ENCODE measurements around the gene TRIO. TPM values are rescaled to one million over a fixed set of nuclear protein-coding genes. Genes with fewer than 3 reads are reported as not detected.

TRIO gene
- total and polyA plus RNA-seq, 4 donors: 22.0 to 374 (median 191) TPM

- H3K9me3 ChIP-seq (ENCODE audit: control insufficient read depth, low read length): no peaks in the 10 kb centered on the region
- no peak for DNase-seq
- ATAC-seq (ENCODE audit: low FRiP score): no peak
- no peak overlapping the region for H3K4me3 ChIP-seq (ENCODE audit: low read length in 2 of 2)
- no peaks in the 10 kb centered on the region for H3K36me3 ChIP-seq (ENCODE audit: control insufficient read depth in 1 of 2, insufficient read depth in 2 of 2, low read length in 1 of 2)
- intact Hi-C loops (cut with DNase I): no loop called here
- no peak overlapping the region for H3K27ac ChIP-seq (ENCODE audit: low read depth in 1 of 2, low read length in 2 of 2)
- 98 to 100% methylated on average over 1 of the region's 1 CpG for WGBS, 2 donors
- peaks cover 9 to 12% of the 10 kb centered on the region in 2 donors for H3K4me1 ChIP-seq (ENCODE audit: control insufficient read depth in 1 of 2, insufficient read depth in 2 of 2, low read length in 2 of 2)
- H3K27me3 ChIP-seq (ENCODE audit: control insufficient read depth in 1 of 2, insufficient read depth in 2 of 2, low read length in 1 of 2): no peaks in the 10 kb centered on the region
Measured at GRCh38 chr5:14220642-14221041, 77.5 kb downstream of the TRIO start.

- no peak for ATAC-seq (ENCODE audit: low FRiP score)
- H3K4me1 ChIP-seq (ENCODE audit: control insufficient read depth in 1 of 2, insufficient read depth in 2 of 2, low read length in 2 of 2): peaks cover 3 to 8% of the 10 kb centered on the region in 2 donors
Measured at GRCh38 chr5:14221732-14222131, 78.6 kb downstream of the TRIO start.

GRCh38 chr5:14222206-14222605 is 79.1 kb downstream of the TRIO start:
- ATAC-seq (ENCODE audit: low FRiP score): no peak
- Histone ChIP-seq H3K9me3 (ENCODE audit: control insufficient read depth, low read length) (no peaks in the 10 kb centered on the region), H3K27ac (ENCODE audit: low read depth in 1 of 2, low read length in 2 of 2) (no peak overlapping the region), H3K4me1 (ENCODE audit: control insufficient read depth in 1 of 2, insufficient read depth in 2 of 2, low read length in 2 of 2) (peaks cover 3% of the 10 kb centered on the region in 2 donors), H3K4me3 (ENCODE audit: low read length in 2 of 2) (no peak overlapping the region), H3K27me3 (ENCODE audit: control insufficient read depth in 1 of 2, insufficient read depth in 2 of 2, low read length in 1 of 2) (no peaks in the 10 kb centered on the region), H3K36me3 (ENCODE audit: control insufficient read depth in 1 of 2, insufficient read depth in 2 of 2, low read length in 1 of 2) (no peaks in the 10 kb centered on the region)
- 80 to 82% methylated on average over 3 of the region's 3 CpGs for WGBS, 2 donors
- intact Hi-C loops (cut with DNase I): no loop called here
- no peak for DNase-seq

More at GRCh38 chr5:14221732-14222131, 78.6 kb downstream of the TRIO start:
- no peaks in the 10 kb centered on the region for H3K36me3 ChIP-seq (ENCODE audit: control insufficient read depth in 1 of 2, insufficient read depth in 2 of 2, low read length in 1 of 2)
- H3K9me3 ChIP-seq (ENCODE audit: control insufficient read depth, low read length): no peaks in the 10 kb centered on the region
- DNase-seq: no peak
- 89 to 90% methylated on average over 6 of the region's 6 CpGs for WGBS, 2 donors
- intact Hi-C loops (cut with DNase I): no loop called here
- H3K27ac ChIP-seq (ENCODE audit: low read depth in 1 of 2, low read length in 2 of 2): no peak overlapping the region
- no peak overlapping the region for H3K4me3 ChIP-seq (ENCODE audit: low read length in 2 of 2)
- no peaks in the 10 kb centered on the region for H3K27me3 ChIP-seq (ENCODE audit: control insufficient read depth in 1 of 2, insufficient read depth in 2 of 2, low read length in 1 of 2)

GRCh38 chr5:14223372-14223771 is 80.2 kb downstream of the TRIO start:
- H3K9me3 ChIP-seq (ENCODE audit: control insufficient read depth, low read length): no peaks in the 10 kb centered on the region
- H3K36me3 ChIP-seq (ENCODE audit: control insufficient read depth in 1 of 2, insufficient read depth in 2 of 2, low read length in 1 of 2): no peaks in the 10 kb centered on the region
- H3K4me1 ChIP-seq (ENCODE audit: control insufficient read depth in 1 of 2, insufficient read depth in 2 of 2, low read length in 2 of 2): peaks cover 3% of the 10 kb centered on the region in 2 donors
- H3K27me3 ChIP-seq (ENCODE audit: control insufficient read depth in 1 of 2, insufficient read depth in 2 of 2, low read length in 1 of 2): no peaks in the 10 kb centered on the region
- DNase-seq (no peak), ATAC-seq (ENCODE audit: low FRiP score) (no peak)
- no peak overlapping the region for H3K4me3 ChIP-seq (ENCODE audit: low read length in 2 of 2)
- H3K27ac ChIP-seq (ENCODE audit: low read depth in 1 of 2, low read length in 2 of 2): no peak overlapping the region
- 94 to 95% methylated on average over 6 of the region's 6 CpGs for WGBS, 2 donors
- intact Hi-C loops (cut with DNase I): no loop called here

- no peak overlapping the region for H3K27ac ChIP-seq (ENCODE audit: low read depth in 1 of 2, low read length in 2 of 2)
- no peaks in the 10 kb centered on the region for H3K4me1 ChIP-seq (ENCODE audit: control insufficient read depth in 1 of 2, insufficient read depth in 2 of 2, low read length in 2 of 2)
- no peak for DNase-seq
- no peaks in the 10 kb centered on the region for H3K27me3 ChIP-seq (ENCODE audit: control insufficient read depth in 1 of 2, insufficient read depth in 2 of 2, low read length in 1 of 2)
- ATAC-seq (ENCODE audit: low FRiP score): no peak
- 88 to 90% methylated on average over 3 of the region's 3 CpGs for WGBS, 2 donors
- intact Hi-C loops (cut with DNase I): no loop called here
- H3K36me3 ChIP-seq (ENCODE audit: control insufficient read depth in 1 of 2, insufficient read depth in 2 of 2, low read length in 1 of 2): no peaks in the 10 kb centered on the region
- no peak overlapping the region for H3K4me3 ChIP-seq (ENCODE audit: low read length in 2 of 2)
- no peaks in the 10 kb centered on the region for H3K9me3 ChIP-seq (ENCODE audit: control insufficient read depth, low read length)
Measured at GRCh38 chr5:14225173-14225834, 82.2 kb downstream of the TRIO start.

GRCh38 chr5:14226149-14226548 is 83.0 kb downstream of the TRIO start:
- intact Hi-C loops (cut with DNase I): no loop called here
- Histone ChIP-seq H3K4me3 (ENCODE audit: low read length in 2 of 2) (no peak overlapping the region), H3K36me3 (ENCODE audit: control insufficient read depth in 1 of 2, insufficient read depth in 2 of 2, low read length in 1 of 2) (no peaks in the 10 kb centered on the region), H3K9me3 (ENCODE audit: control insufficient read depth, low read length) (no peaks in the 10 kb centered on the region), H3K27ac (ENCODE audit: low read depth in 1 of 2, low read length in 2 of 2) (no peak overlapping the region), H3K4me1 (ENCODE audit: control insufficient read depth in 1 of 2, insufficient read depth in 2 of 2, low read length in 2 of 2) (peaks cover 0 to 1% of the 10 kb centered on the region in 2 donors), H3K27me3 (ENCODE audit: control insufficient read depth in 1 of 2, insufficient read depth in 2 of 2, low read length in 1 of 2) (no peaks in the 10 kb centered on the region)
- WGBS, 2 donors: 95 to 98% methylated on average over 4 of the region's 4 CpGs
- ATAC-seq (ENCODE audit: low FRiP score) (no peak), DNase-seq (no peak)

- intact Hi-C loops (cut with DNase I): no loop called here
- ATAC-seq (ENCODE audit: low FRiP score): no peak
- WGBS, 2 donors: 91 to 92% methylated on average over 6 of the region's 6 CpGs
Measured at GRCh38 chr5:14226554-14226953, 83.4 kb downstream of the TRIO start.

GRCh38 chr5:14226992-14227391 is 83.8 kb downstream of the TRIO start:
- no peak for ATAC-seq (ENCODE audit: low FRiP score)
- Histone ChIP-seq H3K27ac (ENCODE audit: low read depth in 1 of 2, low read length in 2 of 2) (no peak overlapping the region), H3K4me3 (ENCODE audit: low read length in 2 of 2) (no peak overlapping the region), H3K4me1 (ENCODE audit: control insufficient read depth in 1 of 2, insufficient read depth in 2 of 2, low read length in 2 of 2) (peaks cover 0 to 1% of the 10 kb centered on the region in 2 donors), H3K27me3 (ENCODE audit: control insufficient read depth in 1 of 2, insufficient read depth in 2 of 2, low read length in 1 of 2) (no peaks in the 10 kb centered on the region), H3K9me3 (ENCODE audit: control insufficient read depth, low read length) (no peaks in the 10 kb centered on the region), H3K36me3 (ENCODE audit: control insufficient read depth in 1 of 2, insufficient read depth in 2 of 2, low read length in 1 of 2) (no peaks in the 10 kb centered on the region)
- DNase-seq: no peak
- 65 to 67% methylated on average over 8 of the region's 8 CpGs for WGBS, 2 donors
- intact Hi-C loops (cut with DNase I): no loop called here

More at GRCh38 chr5:14226554-14226953, 83.4 kb downstream of the TRIO start:
- no peak for DNase-seq
- Histone ChIP-seq H3K27me3 (ENCODE audit: control insufficient read depth in 1 of 2, insufficient read depth in 2 of 2, low read length in 1 of 2) (no peaks in the 10 kb centered on the region), H3K36me3 (ENCODE audit: control insufficient read depth in 1 of 2, insufficient read depth in 2 of 2, low read length in 1 of 2) (no peaks in the 10 kb centered on the region), H3K27ac (ENCODE audit: low read depth in 1 of 2, low read length in 2 of 2) (no peak overlapping the region), H3K4me1 (ENCODE audit: control insufficient read depth in 1 of 2, insufficient read depth in 2 of 2, low read length in 2 of 2) (peaks cover 0 to 1% of the 10 kb centered on the region in 2 donors), H3K4me3 (ENCODE audit: low read length in 2 of 2) (no peak overlapping the region), H3K9me3 (ENCODE audit: control insufficient read depth, low read length) (no peaks in the 10 kb centered on the region)

- H3K9me3 ChIP-seq (ENCODE audit: control insufficient read depth, low read length): no peaks in the 10 kb centered on the region
- intact Hi-C loops (cut with DNase I): no loop called here
- H3K4me3 ChIP-seq (ENCODE audit: low read length in 2 of 2): no peak overlapping the region
- peaks cover 0 to 1% of the 10 kb centered on the region in 2 donors for H3K4me1 ChIP-seq (ENCODE audit: control insufficient read depth in 1 of 2, insufficient read depth in 2 of 2, low read length in 2 of 2)
- ATAC-seq (ENCODE audit: low FRiP score): no peak
- no peaks in the 10 kb centered on the region for H3K27me3 ChIP-seq (ENCODE audit: control insufficient read depth in 1 of 2, insufficient read depth in 2 of 2, low read length in 1 of 2)
- DNase-seq: no peak
- 55 to 57% methylated on average over 3 of the region's 3 CpGs for WGBS, 2 donors
- no peak overlapping the region for H3K27ac ChIP-seq (ENCODE audit: low read depth in 1 of 2, low read length in 2 of 2)
- H3K36me3 ChIP-seq (ENCODE audit: control insufficient read depth in 1 of 2, insufficient read depth in 2 of 2, low read length in 1 of 2): no peaks in the 10 kb centered on the region
Measured at GRCh38 chr5:14227513-14227912, 84.4 kb downstream of the TRIO start.

Data from aorta (tissue), 5 donors.